Gastroesophageal sphincter (tissue), 3 donors: ENCODE data around the gene TBC1D5.

ENCODE experiments used
- POLR2AphosphoS5 ChIP-seq: sonication (generic); formaldehyde crosslinking; IDR thresholded peaks from one replicate; pipeline ENCODE4 v1.6.1; 2017; ENCODE audit warnings: antibody characterized with exemption
- TF ChIP-seq, protein P1 (sequence below), 4 experiments: fragments of 200-600 bp in 2 of 4; fragments of 450-650 bp in 2 of 4; sonication (generic) in 1 of 4; IDR thresholded peaks; one replicate each; pipeline ENCODE4 v1.5.1; 2017 to 2019; ENCODE audit warnings: antibody characterized with exemption in 4 of 4, mild to moderate bottlenecking in 2 of 4, moderate library complexity in 2 of 4

DNA sequence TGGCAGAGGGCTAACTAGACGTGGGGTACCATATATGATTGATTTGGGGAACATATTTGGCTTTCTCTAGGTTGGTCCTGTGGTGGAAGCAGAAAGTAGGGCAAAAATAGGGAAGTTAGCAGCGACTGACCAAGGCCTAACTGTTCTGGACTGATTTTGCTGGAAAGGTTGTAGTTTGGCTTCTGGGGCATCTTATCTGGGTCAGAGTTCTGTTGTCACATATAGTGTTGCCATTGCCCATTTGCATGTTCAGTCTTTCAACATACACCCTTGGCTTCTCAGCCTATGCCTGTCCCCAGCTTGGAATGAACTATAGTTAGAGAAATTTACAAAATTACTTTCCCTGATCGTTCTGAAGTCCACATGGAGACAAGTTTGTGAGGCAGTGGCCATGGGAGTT lies 426.5 kb downstream of the TBC1D5 start:
- TF ChIP-seq POLR2AphosphoS5: no peak
- TF ChIP-seq, protein P1, sequence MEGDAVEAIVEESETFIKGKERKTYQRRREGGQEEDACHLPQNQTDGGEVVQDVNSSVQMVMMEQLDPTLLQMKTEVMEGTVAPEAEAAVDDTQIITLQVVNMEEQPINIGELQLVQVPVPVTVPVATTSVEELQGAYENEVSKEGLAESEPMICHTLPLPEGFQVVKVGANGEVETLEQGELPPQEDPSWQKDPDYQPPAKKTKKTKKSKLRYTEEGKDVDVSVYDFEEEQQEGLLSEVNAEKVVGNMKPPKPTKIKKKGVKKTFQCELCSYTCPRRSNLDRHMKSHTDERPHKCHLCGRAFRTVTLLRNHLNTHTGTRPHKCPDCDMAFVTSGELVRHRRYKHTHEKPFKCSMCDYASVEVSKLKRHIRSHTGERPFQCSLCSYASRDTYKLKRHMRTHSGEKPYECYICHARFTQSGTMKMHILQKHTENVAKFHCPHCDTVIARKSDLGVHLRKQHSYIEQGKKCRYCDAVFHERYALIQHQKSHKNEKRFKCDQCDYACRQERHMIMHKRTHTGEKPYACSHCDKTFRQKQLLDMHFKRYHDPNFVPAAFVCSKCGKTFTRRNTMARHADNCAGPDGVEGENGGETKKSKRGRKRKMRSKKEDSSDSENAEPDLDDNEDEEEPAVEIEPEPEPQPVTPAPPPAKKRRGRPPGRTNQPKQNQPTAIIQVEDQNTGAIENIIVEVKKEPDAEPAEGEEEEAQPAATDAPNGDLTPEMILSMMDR (IDR thresholded peaks at IDR 0.05): no peak
